Sigmoid colon (tissue), 4 donors: ENCODE data around the gene RIMBP2.

Experiments
- CTCF ChIP-seq, 4 experiments: fragments of 450-650 bp in 3 of 4; fragments of 200-600 bp in 1 of 4; IDR thresholded peaks; one replicate each; pipeline ENCODE4 v1.5.1; 2016 to 2019; ENCODE audit warnings: antibody characterized with exemption in 4 of 4, mild to moderate bottlenecking in 3 of 4, moderate library complexity in 2 of 4
- EP300 ChIP-seq, 4 donors: sonication (generic); formaldehyde crosslinking; IDR thresholded peaks; one replicate each; pipeline ENCODE4 v1.6.1; 2017; ENCODE audit warnings: antibody characterized with exemption in 4 of 4
- POLR2A ChIP-seq, 2 donors: fragments of 450-650 bp; IDR thresholded peaks; one replicate each; pipeline ENCODE4 v1.6.1; 2016; ENCODE audit warnings: antibody characterized with exemption in 2 of 2, mild to moderate bottlenecking in 2 of 2, moderate library complexity in 2 of 2
- POLR2AphosphoS5 ChIP-seq, 4 donors: sonication (generic); formaldehyde crosslinking; IDR thresholded peaks; one replicate each; pipeline ENCODE4 v1.6.1; 2017; ENCODE audit warnings: antibody characterized with exemption in 4 of 4

GRCh38 chr12:130414381-130414780 lies 301.7 kb downstream of the RIMBP2 start:
- TF ChIP-seq CTCF (IDR thresholded peaks at IDR 0.05), result no peak
- TF ChIP-seq POLR2A (IDR thresholded peaks at IDR 0.05), result no peak
- TF ChIP-seq POLR2AphosphoS5 (IDR thresholded peaks at IDR 0.05), result no peak
- TF ChIP-seq EP300 (IDR thresholded peaks at IDR 0.05), result no peak
